NCI-H524 treated with DMSO at 0.1 percent for 48 hours (cell line): ENCODE data around the gene LAMA2.
A peak's percentile ranks its signal among the peaks of the same experiment; 100 is the strongest.

ENCODE experiments used
- DNase-seq: peaks from one replicate; lab custom pipeline; 2025; lab: John Stamatoyannopoulos, UW

Gene LAMA2

DNA sequence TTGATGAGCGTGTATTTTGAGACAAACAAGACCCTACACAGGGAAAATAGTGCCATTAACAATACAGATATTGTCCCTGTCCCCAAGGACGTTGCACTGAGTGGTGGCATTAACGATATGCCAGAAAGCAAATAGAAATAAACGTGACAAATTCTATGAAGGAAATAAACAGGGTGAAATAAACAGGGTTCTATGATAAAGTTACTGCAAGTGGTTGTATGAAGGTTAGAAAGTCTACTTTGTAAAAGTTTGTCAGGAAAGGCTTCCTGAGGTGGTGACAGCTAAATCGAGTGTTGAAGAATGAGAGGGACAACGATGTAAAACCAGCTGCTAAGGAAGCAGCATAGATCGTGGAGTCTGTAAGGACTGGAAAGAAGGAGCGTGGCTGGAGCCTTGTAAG lies 380.2 kb downstream of the LAMA2 start:
- DNase-seq: no peak

DNA sequence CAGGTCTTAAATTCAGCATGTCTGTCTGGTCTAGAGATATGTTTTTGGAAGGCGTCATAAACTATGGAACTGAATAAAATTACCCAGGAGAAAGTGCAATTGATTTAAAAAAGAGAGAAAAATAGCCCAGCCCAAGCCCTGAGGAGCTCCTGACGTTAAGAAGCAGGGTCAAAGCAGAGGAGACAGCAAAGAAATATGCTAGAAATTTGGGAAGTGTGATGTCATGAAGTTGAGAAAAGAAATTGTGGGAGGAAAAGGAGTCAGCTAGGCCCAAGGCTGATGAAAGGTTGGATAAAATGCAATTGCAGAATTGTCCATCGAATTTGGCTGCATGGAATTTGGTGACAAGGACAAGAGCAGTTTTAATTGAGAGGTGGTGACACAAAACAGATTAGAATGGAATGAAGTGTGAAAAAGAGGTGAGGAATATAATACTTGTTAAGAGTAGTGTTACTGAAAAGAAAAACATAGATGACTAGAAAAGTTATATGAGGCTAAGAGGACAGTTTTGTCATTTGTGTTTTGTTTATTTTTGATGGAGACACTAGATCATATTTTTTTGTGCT lies 381.6 kb downstream of the LAMA2 start:
- no peak for DNase-seq

DNA sequence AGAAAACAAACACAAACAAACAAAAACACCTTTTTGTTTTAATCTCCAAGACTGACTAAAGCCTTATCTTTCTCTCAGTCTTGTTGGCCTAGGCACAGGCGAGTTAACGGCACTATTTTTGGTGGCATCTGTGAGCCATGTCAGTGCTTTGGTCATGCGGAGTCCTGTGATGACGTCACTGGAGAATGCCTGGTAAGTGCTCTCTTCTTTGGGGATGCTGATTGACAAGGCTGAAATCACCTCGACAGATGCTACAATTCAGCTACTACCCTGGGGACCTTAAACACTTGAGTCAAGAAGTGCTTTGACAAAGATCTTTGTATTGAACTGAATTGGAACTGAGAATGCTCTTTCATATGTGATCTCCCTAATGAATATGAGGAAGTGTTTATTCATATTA lies 384.1 kb downstream of the LAMA2 start:
- DNase-seq: peak; percentile 97

- no peak for DNase-seq
Observed at GRCh38 chr6:129269076-129269475, 386.1 kb downstream of the LAMA2 start.

- no peak for DNase-seq
Observed at GRCh38 chr6:129269891-129270290, 387.0 kb downstream of the LAMA2 start.

DNA sequence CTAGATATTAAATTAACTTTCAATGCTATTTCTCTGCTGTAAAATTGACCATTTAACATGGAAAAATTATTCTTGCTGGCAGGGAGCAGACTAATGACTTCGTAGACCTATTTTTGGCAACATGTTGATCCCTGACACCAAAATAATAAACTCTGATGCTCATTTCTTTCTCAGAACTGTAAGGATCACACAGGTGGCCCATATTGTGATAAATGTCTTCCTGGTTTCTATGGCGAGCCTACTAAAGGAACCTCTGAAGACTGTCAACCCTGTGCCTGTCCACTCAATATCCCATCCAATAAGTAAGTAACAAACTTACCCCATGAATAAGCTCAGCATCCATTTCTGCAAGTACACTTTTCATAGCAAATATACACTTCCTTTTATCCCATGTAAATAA lies 387.5 kb downstream of the LAMA2 start:
- DNase-seq: no peak

DNA sequence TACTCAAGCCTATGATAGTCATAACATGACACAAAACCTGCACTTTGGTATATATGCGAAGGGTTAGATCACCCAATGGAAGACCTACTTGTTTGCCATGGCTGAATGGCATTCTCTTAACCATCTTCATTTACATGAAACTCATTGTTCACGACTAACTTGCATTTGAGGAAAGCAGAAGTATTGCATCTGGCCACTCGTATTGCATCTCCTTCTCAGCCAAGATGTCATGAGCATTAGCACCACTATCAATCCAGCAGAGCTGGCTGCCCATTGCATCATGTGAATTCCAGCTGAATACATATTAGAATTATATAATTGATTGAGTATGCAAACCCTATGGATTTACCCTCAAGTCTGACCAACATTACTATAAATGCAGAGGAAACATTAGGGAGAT lies 390.2 kb downstream of the LAMA2 start:
- DNase-seq: no peak

DNA sequence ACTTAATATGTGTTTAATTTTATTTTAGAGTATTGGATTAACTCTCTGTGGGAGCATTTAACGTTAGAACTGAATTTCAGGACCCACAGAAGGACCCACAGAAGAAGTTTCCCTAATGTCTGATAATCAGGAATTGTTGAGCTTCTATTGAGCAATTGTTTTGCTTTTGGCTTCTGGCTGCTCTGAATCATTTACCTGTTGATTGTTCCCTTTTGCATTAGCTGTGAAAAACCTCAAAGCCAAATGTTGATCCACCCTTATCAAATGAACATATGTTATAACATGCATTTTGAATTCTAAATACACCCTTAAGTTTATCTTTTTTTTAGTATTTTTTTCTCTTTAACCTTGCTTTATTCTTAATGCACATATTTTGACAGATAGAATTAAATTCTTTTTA lies 393.5 kb downstream of the LAMA2 start:
- DNase-seq: no peak

GRCh38 chr6:129276986-129277385 lies 394.0 kb downstream of the LAMA2 start:
- DNase-seq: no peak

GRCh38 chr6:129279343-129280292 lies 396.7 kb downstream of the LAMA2 start:
- no peak for DNase-seq

DNA sequence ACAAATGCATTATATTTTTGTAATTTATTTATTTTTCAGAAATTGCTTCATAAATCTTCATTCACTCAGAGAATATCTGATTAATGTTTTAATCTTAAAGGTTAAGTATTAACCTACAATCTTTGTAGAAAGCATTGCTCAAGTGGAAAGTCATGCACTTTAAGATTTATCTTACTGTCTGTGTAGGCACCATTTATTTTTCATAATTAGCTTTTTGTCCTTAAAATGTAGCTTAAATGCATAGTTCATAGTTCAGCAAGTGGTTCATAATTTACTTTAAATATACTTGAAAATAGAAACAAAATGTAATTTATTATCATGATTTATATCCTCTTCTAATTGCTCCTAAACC lies 397.3 kb downstream of the LAMA2 start:
- no peak for DNase-seq

DNA sequence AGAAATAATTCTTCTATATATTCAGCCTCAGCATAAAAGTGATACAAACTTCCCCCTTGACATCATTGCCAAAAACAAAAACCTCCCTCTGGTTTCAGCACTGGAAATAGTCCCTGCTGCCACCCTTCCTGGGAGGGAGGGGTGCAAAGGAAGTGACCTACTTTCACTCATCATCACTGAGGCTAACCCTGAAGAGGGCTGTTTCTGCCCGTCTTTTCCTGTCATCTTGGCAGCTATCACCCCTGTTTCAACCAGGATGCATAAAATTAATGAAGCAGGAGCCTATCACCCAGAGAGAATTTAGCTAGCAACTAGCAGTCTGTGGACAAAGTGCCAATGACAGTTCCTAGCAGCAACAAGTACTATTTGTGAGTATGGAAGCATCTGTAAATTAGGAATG lies 397.8 kb downstream of the LAMA2 start:
- no peak for DNase-seq

DNA sequence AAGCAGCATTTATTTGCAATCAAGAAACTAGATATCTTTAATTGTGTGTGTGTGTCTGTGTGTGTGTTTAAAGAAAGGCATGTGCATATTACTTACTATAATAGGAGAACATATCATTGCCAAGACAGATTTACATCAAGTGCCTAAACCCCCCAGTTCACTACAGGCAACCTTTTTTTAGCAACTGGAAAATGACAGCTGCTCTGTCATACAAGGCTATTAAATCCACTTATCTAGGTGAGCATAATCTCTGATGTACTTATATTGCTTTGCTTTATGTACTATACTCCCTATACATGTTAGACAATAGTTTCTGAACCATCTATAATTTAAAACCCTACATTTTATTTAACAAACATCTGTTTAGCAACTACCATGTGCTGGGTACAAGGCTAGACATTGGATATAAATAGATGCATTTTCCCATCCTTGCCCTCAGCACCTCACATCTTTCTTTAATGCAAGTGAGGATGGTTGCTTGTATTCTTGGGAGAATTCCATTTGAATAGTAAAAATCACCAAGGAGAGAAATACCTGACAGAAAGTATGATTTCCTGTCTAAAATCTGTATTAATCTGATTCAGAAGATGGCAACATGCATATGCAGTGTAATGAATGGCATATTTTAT lies 398.3 kb downstream of the LAMA2 start:
- DNase-seq: peak; percentile 99

GRCh38 chr6:129282019-129282418 lies 399.1 kb downstream of the LAMA2 start:
- DNase-seq: no peak

DNA sequence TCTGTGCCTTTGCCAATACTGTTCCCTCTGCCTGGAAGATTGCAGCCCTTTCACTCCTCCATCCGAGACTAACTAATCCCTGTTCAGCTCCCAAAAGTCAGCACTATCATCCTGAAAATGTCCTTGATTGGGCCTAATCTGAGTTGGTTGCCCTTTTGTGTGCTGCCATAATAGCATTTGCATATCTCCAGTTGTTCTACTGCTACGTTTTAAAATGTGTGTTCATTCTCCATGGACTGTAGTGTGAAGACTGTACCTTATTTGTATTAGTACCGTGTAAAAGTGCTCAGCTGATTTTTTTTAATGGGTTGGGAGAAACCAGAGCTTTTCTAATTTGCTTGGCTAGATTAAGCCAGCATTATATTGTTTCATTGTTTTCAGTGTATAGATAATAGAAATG lies 401.3 kb downstream of the LAMA2 start:
- no peak for DNase-seq

GRCh38 chr6:129287231-129288177 lies 404.6 kb downstream of the LAMA2 start:
- no peak for DNase-seq

GRCh38 chr6:129289442-129289841 lies 406.5 kb downstream of the LAMA2 start:
- no peak for DNase-seq

GRCh38 chr6:129292836-129293235 lies 409.9 kb downstream of the LAMA2 start:
- no peak for DNase-seq

DNA sequence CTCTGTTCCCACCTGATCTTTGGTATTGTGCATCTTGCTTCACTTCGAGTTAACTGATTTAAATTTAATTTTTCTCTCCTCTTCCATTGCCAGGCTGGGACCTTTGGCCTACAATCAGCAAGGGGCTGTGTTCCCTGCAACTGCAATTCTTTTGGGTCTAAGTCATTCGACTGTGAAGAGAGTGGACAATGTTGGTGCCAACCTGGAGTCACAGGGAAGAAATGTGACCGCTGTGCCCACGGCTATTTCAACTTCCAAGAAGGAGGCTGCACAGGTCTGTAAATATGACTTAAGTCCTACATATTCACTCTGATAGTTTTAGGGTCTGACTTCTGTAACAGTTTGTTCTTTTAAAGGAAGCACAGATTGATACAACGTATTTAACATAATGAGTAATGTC lies 414.7 kb downstream of the LAMA2 start:
- DNase-seq: no peak

GRCh38 chr6:129302671-129303070 lies 419.7 kb downstream of the LAMA2 start:
- no peak for DNase-seq

GRCh38 chr6:129306826-129307225 lies 423.9 kb downstream of the LAMA2 start:
- DNase-seq: no peak

GRCh38 chr6:129307845-129308244 lies 424.9 kb downstream of the LAMA2 start:
- DNase-seq: no peak
